T1000 (cell line): Measurements from ENCODE around the gene HLA-DQB1.
"Not testable (repeated sequence)": the region's sequence is repeated elsewhere in the genome, so short reads cannot be mapped to it uniquely, and the experiment has no call there.

Experiments
- DNase-seq: peaks from one replicate; lab custom pipeline; 2025; ENCODE audit warnings: mixed read lengths; lab: John Stamatoyannopoulos, UW

HLA-DQB1 gene

DNA sequence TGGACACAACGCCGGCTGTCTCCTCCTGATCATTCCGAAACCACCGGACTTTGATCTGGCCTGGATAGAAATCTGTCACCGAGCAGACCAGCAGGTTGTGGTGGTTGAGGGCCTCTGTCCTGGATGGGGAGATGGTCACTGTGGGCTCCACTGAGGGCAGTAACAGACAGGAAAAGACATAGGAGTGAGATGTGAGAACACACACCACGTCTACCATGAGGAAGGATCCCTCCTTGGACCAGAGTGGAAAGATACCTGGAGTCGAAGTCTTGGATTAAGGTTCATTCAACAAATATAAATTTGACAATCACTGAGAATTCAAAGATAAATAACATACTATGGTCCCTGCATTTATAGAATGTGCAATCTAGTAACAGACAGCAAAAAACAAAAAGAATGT, 4.4 kb downstream of the HLA-DQB1 start:
- no peak for DNase-seq

DNA sequence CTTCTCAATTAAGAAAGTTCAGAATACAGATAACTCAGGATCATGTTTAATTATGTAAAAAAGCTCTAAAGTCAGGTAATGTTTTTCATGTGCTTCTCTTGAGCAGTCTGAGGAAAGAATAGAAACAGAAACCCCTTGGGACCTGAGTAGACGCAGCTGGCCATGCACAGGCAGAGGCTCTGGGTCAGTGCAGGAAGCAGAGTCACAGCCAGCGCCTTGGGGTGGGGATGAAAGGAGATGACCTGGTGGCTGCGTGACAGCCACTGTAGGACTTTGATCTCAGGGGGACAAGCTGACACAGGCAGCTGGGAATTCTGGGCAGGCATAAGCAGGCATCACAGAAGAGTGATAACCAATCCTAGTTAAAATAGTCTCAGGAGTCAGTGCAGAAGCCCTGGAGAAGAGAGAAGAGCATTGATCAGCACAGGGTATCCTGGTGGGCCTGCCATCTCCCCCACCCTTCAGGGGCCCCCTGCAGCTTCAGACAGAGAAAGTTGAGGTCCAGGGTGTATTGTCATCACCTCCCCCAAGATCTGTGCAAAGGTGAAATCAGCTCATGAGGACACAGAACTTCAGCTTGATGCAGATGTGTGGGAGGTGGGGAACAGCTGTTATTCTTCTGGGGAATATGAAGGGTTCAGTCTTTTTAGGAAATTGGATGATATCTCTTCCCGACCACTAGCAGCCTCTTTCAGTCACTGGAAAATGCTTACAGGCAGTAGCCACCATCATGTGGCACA, 6.4 kb downstream of the HLA-DQB1 start:
- no peak for DNase-seq

DNA sequence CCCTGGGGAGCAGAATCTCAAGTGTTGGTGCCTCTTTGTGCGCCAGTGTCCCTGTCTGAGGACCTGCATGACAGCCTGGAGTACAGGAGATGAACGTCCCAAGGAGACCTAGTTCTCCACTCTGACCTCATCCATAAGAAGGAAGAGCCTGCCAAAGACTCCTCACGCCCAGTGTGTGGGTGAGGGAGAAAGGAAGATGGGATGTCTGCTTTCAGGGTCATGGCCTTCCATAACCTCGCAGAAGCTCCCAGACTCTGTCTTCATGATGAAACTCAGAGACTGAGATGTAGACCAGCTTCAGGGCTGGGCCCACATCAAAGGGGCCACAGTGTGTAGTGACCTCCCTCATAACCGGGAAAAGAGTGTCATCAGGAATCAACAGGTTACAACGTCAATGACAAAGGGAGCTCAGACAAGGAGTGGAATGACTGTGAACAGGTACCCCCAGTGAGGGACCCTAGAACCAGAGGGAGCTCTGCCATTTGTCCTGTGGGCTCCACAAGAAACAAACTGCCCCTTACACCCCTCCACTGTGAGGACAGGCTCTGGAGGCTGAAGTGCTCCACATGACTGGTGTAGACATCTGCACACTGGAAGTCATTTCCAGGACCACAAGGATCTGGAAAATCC, 8.1 kb downstream of the HLA-DQB1 start:
- no peak for DNase-seq

DNA sequence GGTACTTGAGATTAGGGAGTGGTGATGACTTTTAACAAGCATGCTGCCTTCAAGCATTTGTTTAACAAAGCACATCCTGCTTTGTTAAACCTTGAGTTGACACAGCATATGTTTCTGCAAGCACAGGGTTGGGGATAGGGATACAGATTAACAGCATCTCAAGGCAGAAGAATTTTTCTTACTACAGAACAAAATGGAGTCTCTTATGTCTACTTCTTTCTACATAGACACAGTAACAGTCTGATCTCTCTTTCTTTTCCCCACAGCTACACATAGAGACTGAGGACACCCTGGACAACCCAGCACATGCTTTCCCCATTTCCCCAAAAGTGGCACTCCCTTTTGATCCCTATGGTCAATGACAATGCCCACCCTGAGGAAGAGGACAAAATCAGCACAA, 8.6 kb downstream of the HLA-DQB1 start:
- DNase-seq: not testable (repeated sequence)

DNA sequence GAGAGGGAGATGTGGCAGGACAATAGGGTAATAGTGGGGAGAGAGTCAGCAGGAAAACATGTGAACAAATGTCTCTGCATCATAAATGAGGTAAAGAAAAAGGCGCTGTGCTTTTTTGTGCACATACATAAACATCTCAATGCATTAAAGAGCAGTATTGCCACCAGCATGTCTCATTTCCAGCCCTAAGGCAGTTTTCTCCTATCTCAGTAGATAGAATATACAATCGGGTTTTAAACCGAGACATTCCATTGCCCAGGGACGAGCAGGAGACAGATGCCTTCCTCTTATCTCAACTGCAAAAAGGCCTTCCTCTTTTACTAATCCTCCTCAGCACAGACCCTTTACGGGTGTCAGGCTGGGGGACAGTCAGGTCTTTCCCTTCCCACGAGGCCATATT, 9.1 kb downstream of the HLA-DQB1 start:
- not testable (repeated sequence) for DNase-seq

DNA sequence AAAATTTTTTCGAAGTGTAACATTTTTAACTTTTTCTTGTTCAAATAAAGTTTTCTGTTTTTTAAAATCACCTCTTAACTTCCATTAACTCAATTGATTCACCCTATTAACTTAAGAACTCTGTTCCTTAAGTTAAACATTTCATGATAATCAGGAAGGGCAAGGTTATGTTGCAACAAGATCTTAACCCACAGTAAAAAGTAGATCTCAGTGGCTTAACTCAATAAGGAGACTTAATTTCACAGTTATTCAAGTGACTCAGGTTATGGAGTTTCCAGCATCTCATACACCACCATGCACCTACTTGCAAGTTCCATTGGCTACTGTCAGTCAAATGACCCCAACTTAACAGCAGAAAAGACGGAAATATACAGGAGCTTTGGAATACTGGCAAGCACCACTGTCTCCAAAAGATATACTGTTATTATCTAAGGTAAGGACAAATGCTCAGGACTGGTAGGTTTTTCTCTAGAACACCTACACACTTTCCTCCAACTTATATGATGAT, 11.2 kb downstream of the HLA-DQB1 start:
- DNase-seq: no peak

DNA sequence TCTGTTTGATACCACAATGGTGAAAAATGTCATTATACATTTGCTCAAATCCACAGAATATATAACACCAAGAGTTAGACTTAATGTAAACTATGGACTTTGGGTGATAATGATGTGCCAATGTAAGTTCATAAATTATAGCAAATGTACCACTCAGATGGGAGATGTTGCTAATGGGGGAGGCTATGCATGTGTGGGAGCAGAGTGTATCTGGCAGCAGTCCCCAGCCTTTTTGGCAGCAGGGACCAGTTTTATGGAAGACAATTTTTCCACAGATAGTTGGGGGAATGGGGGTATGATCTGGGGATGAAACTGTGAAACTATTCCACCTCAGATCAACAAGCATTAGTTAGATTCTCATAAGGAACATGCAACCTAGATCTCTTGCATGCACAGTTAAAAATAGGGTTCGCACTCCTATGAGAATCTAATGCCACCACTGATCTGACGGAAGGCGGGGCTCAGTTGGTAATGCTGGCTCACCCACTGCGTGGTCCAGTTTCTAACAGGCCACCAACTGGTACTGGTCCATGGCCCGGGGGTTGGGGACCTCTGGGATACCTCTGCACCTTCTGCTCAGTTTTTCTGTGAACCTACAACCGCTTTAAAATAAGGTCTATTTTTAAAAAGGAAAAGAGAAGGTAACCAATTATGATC, 21.3 kb downstream of the HLA-DQB1 start:
- DNase-seq: no peak

DNA sequence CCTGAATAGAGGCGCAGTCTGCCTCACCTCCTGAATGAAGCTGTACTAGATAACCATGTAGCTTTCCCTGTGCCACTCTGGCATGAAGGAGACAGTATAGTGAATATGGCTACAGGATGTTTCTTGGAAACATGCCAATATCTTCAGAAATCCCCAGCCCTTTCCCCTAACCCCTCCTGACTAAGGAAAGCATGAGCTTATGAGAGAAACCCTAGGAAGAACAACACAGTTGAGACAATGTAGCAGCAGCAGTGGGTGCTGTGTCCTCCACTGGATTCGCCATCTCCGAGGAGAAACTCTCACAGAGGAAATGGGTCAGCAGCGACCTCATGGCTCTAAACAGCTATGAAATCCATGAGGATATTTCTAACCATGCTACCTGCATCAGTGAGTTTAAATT, 22.6 kb downstream of the HLA-DQB1 start:
- no peak for DNase-seq

DNA sequence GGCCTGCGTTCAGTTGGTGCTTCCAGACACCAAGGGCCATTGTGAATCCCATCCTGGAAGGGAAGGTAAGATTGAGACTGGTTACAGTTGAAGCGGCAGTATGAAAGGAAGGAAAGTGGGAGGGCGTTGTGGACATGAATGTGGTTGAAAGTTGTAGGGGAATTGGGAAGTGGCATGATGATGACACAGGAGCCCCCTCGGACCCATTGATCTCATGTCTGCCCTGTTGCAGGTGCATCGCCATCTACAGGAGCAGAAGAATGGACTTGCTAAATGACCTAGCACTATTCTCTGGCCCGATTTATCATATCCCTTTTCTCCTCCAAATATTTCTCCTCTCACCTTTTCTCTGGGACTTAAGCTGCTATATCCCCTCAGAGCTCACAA, 23.7 kb downstream of the HLA-DQB1 start:
- no peak for DNase-seq

DNA sequence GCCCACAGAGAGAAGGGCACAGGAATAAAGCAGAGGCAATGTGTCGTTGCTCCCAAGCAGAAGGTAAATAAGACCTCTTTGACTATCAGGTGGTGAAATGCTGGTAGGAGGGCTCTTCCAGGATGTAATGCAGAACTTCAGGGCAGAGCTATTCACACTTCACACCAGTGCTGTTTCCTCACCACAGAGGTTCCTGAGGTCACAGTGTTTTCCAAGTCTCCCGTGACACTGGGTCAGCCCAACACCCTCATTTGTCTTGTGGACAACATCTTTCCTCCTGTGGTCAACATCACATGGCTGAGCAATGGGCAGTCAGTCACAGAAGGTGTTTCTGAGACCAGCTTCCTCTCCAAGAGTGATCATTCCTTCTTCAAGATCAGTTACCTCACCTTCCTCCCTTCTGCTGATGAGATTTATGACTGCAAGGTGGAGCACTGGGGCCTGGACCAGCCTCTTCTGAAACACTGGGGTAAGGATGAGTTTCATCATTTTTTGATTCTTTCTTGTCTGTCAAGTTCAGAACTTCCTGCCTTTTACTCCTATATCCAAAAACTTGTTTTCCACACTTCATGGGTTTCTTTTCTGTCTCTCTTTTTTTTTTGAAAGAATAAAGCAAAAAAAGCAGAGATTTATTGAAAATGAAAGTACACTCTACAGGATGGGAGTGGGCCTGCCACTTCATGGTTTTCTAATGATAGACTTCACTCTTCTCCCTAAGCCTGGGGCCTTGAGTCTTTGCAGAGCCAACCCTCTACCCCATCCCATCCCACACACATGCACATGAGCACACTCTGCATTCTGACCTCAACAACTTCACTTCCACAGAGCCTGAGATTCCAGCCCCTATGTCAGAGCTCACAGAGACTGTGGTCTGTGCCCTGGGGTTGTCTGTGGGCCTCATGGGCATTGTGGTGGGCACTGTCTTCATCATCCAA, 24.4 kb downstream of the HLA-DQB1 start:
- not testable (repeated sequence) for DNase-seq

DNA sequence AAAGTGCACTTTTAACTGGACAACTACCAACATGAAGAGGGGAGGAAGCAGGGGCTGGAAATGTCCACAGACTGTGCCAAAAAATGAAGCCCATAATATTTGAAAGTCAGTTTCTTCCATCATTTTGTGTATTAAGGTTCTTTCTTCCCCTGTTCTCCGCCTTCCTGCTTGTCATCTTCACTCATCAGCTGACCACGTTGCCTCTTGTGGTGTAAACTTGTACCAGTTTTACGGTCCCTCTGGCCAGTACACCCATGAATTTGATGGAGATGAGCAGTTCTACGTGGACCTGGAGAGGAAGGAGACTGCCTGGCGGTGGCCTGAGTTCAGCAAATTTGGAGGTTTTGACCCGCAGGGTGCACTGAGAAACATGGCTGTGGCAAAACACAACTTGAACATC, 25.3 kb downstream of the HLA-DQB1 start:
- DNase-seq: no peak

DNA sequence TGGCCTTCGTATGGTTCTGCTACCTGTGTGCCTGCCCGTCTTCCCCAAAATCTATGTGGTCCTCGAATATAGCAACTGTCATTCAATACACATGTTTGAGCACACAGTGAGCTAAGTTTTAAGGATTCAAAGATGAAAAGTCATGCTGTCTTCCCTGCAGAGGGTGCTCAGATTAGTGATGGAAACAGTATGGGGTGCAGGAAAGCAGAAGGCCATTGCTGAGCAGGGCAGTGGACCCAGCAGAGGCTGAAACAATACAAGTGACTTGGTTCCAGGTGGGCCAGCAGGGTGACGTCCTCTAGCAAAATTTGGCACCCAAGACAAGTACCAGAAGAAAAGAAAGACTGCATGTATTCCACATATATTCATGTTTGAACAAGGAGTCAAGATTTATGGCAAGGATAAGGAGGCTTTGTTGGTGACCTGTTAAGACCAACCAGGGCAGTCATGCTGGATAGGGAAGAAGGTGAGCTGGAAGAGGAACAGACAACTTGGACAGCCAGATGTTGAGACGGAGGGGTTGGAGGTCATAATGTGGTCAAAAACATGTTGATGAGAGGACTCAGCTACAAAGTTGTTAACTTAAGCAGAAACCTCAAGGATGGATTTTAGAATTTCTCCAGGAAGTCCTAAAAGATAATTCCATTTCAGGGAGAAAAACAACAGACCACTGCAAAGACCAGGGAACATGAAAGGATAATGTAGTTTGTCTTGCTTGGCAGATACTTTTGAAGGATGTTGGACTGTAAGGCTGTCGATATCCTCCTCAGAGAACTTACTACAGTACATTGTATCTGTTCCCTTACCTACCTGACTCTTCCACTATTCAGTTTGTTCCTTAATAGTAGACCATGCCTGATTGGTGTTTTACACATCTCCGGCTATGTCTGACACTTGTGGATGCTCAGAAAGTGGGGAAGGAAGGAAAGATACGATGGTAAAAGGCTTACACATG, 26.7 kb downstream of the HLA-DQB1 start:
- no peak for DNase-seq

DNA sequence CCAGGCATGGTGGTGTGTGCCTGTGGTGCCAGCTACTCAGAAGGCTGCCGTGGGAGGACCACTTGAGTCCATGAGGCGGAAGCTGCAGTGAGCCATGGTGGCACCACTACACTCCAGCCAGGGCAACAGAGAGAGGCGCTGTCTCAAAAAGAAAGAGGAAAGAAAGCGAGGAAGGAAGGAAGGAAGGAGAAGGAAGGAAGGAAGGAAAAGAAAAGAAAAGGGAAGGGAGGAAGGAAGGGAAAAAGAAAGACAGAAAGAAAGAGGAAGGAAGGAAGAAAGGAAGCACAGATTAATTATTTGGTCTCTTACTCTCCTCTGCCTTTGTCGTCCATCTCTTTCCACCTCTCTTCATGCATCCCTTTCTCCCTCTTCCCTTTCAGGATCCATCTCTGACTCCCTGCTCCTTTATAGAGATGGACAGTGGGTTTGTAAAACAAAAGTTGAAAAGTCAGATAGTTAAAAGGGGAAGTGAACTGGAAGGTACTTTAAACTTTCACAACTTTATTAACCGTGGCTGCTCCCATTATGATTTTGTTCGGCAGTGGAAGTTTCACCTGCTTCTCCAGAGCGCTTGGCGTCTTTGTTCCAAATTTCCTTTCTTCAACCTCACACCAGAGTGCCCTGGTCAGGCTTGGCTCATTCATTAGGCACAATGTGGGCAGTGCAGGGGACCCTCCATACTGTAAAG, 27.8 kb downstream of the HLA-DQB1 start:
- DNase-seq: no peak

DNA sequence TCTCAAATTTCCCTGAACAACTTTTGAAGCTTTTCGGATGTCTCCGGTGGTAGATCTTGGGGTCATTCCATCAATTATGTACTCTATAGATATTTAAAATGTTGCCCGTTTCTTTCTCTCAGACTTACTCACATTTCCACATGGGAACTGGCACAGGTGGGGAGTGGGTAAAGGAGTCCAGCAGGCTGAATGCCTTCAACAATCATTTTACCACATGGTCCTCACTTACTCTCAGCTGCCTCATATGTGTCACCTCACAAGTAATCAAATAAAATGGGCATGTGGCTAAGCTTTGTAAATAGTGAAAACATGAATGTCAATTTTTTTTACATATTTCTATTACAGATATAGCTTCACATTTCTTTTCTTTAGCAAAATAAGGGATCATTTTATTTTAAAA, 28.6 kb downstream of the HLA-DQB1 start:
- DNase-seq: no peak

DNA sequence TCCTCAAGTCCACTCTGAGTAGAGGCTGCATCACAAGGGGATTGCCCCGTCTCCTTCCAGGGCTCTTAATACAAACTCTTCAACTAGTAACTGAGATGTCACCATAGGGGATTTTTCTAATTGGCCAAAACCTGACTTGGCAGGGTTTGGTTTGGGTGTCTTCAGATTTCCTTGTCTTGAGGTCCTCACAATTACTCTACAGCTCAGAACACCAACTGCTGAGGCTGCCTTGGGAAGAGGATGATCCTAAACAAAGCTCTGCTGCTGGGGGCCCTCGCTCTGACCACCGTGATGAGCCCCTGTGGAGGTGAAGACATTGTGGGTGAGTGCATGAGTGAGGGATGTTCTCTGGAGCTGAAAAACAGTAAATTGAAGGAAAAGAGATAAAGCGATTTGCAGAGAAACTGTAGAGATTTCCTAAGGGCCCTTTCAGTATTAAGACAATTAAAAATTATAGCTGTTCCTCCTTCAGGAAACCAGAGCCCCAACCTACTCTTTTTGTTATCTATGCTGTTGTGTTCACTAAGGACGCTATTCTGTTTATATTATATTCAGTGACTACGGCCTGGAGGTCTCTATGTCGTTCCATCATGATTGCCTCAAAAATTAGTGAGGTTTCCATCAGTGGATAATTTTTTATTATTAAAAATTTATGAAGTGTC, 29.1 kb downstream of the HLA-DQB1 start, which contains the start of gene HLA-DQA1:
Gene HLA-DQA1, plus strand, starts transcription at position 188 of the 662 bp plus-strand sequence. Its CDS starts 53 bp downstream, at position 241.
- DNase-seq: no peak

DNA sequence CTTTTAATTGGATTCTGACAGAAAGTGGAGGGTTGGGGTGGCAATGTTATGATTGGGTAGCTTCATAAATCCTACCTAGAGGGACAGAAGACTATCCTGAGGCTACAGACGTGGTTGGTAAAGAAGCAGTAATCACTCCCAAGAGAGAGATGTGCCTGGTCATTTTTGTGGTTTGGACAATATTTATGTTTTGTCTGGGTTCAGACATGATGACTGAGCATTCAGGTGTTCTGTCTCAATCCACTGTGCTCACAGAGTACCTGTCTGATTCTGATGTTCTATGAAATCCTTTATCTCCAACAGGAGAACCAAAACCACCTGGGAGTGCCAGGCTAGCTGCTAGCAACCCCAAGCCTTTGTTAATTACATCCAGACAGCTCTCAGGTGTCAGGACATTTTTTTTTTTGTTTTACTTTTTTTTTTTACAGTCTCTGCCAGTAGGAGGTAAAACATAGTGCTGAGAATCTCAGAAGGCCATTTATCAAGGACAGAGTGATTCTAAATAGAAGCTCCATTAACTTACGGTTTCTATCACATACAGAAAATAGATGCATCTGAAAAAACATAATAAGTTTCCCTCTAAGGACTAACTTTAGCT, 30.8 kb downstream of the HLA-DQB1 start:
- DNase-seq: no peak

DNA sequence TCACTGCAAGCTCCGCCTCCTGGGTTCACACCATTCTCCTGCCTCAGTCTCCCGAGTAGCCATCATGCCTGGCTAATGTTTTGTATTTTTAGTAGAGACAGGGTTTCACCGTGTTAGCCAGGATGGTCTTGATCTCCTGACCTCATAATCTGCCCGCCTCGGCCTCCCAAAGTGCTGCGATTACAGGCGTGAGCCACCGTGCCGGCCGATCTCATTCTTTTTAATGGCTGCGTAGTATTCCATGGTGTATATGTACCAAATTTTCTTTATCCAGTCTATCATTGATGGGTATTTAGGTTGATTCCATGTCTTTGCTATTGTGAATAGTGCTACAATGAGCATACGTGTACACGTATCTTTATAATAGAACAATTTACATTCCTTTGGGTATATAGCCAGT, 36.7 kb downstream of the HLA-DQB1 start:
- DNase-seq: not testable (repeated sequence)

DNA sequence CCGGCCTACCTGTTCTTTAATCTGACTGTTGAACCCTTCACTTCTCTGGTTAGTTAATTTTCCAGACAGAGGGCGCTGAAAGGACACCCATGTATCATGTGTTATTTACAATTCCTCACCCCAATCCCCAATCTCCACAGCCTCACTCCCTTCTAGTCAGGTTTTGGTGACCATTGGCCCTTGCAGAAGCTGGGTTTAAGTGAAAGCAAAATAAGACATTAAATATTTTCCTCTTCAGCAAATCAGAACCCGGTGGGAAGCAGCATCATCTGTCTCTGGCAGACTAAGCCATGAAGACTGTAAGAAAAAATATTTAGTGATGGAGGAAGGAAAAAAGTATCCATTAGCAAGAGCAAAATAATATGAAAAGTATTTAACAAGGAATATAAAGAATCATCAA, 38.6 kb downstream of the HLA-DQB1 start:
- no peak for DNase-seq

DNA sequence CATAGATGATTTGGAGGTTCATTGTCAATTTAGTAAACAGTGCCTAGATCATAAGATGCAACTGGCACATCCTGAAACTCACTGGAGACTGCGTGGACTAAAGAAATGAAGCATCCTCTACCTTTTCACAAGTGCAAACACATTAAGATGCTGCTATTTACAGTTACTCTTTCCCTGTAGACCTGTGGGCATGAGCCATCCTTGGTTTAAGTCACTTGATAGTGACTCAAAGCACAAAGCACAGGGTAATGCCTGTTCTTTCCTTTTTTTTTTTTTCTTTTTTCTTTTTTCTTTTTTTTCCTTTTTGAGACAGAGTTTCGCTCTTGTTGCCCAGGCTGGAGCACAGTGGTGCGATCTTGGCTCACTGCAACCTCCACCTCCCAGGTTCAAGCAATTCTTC, 39.2 kb downstream of the HLA-DQB1 start:
- no peak for DNase-seq
